ENCODE results near the gene SPIB.
A peak's percentile ranks its signal among the peaks of the same experiment; 100 is the strongest.

SPIB gene

GRCh38 chr19:50477751-50478515 lies 59.2 kb downstream of the SPIB start:
- H3K4me3 ChIP-seq (replicated peaks; ENCODE audit: low read depth, low read length) = no peak overlapping the region
- TF ChIP-seq, protein P1, sequence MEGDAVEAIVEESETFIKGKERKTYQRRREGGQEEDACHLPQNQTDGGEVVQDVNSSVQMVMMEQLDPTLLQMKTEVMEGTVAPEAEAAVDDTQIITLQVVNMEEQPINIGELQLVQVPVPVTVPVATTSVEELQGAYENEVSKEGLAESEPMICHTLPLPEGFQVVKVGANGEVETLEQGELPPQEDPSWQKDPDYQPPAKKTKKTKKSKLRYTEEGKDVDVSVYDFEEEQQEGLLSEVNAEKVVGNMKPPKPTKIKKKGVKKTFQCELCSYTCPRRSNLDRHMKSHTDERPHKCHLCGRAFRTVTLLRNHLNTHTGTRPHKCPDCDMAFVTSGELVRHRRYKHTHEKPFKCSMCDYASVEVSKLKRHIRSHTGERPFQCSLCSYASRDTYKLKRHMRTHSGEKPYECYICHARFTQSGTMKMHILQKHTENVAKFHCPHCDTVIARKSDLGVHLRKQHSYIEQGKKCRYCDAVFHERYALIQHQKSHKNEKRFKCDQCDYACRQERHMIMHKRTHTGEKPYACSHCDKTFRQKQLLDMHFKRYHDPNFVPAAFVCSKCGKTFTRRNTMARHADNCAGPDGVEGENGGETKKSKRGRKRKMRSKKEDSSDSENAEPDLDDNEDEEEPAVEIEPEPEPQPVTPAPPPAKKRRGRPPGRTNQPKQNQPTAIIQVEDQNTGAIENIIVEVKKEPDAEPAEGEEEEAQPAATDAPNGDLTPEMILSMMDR (IDR thresholded peaks at IDR 0.05; ENCODE audit: low read length, missing control alignments) = no peak
- no peak for DNase-seq (ENCODE audit: low read depth)

DNA sequence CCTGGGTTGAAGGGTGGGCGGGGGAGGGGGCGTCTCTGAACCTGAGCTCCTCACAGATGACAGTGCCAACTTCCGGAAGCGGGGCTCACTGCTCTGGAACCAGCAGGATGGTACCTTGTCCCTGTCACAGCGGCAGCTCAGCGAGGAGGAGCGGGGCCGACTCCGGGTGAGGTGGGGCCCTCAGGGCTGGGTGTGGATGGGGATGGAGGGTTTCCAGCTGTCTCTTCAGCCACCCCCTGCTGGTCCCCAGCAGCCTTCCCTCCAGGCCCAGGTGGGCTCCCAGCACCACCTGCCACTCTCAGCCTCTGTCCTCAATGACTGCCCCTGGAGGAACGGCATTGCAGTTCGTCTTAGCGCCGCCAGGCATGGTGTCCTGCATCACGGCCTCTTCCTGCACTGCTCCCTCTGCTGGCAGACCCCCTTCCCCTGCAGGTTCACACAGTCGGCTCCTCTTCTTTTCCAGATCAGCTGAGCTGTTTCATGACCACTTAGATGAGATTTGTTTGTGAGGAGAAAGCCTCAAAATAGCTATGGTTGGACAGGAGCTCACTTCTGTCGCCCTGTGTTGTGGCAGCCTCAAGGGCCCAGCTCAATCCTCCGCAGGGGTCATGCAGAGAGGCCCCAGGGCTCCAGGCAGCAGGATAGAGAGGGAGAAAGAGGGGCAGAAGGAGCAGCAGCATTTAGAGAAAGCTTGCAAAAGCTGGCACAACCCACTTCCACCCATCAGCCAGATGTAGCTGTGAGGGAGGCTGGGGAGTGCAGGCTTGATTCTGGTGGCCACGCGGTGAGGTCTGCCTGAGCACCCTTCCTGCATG lies 60.4 kb downstream of the SPIB start:
- DNase-seq (ENCODE audit: low read depth) = peak; percentile 52
- no peak overlapping the region for H3K4me3 ChIP-seq (replicated peaks; ENCODE audit: low read depth, low read length)

DNA sequence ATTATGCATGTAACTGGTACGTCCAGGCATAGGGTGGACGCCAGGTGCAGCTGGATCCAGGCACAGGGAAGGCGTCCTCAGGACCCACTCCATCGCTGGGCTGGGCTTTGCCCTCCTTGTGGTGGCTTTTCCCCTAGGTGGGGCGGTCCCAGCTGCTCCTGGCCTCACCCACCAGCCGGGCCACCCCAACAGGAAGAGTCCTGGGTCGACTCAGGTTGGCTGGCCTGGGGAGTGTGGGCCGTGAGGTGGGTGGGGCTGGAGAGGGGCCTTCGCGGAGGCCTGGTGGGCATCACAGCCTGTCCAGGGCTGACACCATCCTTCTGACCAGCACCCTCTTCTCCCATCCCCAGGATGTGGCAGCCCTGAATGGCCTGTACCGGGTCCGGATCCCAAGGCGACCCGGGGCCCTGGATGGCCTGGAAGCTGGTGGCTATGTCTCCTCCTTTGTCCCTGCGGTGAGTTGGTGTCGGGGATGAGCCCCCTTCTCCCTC lies 61.1 kb downstream of the SPIB start:
- H3K4me3 ChIP-seq (replicated peaks; ENCODE audit: low read depth, low read length) = no peak overlapping the region
- TF ChIP-seq, protein P1 (IDR thresholded peaks at IDR 0.05; ENCODE audit: low read length, missing control alignments) = no peak
- DNase-seq (ENCODE audit: low read depth) = no peak

More for the DNA sequence above, 60.4 kb downstream of the SPIB start:
- TF ChIP-seq, protein P1 (IDR thresholded peaks at IDR 0.05; ENCODE audit: low read length, missing control alignments) = peak; percentile 62

DNA sequence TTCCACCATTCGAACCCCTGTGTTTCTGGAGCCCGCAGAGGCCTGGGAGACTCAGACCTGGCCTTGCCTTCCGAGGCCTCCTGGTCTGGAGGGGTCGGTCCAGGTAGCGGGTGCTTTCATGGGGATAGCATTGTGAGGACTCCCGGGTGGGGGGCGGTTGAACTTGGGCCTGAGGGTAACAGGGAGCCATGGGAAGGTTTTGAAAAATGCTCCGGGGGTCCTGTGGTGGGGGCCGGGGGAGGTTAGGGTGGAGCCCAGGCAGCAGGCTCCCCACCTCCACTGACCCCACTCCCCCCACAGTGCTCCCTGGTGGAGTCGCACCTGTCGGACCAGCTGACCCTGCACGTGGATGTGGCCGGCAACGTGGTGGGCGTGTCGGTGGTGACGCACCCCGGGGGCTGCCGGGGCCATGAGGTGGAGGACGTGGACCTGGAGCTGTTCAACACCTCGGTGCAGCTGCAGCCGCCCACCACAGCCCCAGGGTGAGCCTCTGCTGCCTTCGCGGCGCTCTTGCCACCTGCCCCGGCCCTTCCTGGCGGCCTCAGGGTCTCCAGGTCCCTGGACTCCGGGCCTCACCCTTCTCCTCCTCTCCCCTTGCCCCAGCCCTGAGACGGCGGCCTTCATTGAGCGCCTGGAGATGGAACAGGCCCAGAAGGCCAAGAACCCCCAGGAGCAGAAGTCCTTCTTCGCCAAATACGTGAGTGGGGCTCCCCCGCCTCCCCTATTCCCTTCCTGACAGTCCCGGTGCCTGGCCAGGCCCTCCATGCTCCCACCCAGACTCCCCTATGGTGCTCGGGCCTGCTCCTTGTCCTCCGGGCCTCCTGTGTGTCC lies 61.8 kb downstream of the SPIB start:
- no peak for DNase-seq (ENCODE audit: low read depth)
- TF ChIP-seq, protein P1 (IDR thresholded peaks at IDR 0.05; ENCODE audit: low read length, missing control alignments) = no peak

More for the DNA sequence above, 61.8 kb downstream of the SPIB start:
- H3K4me3 ChIP-seq (replicated peaks; ENCODE audit: low read depth, low read length) = no peak overlapping the region

All from fibroblast of pulmonary artery (primary cell).